GM13977 (cell line): ENCODE data around the gene PXDN.
"Not testable (repeated sequence)": the region's sequence is repeated elsewhere in the genome, so short reads cannot be mapped to it uniquely, and the experiment has no call there.

Source experiments
- DNase-seq: peaks from one replicate; pipeline ENCODE4 v3.0.0; 2012; ENCODE audit warnings: low spot score
- CTCF ChIP-seq: IDR thresholded peaks from 2 replicates; pipeline ENCODE4 v1.5.1; 2012; ENCODE audit warnings: mild to moderate bottlenecking, control low read depth; ENCODE audit not compliant: insufficient read depth; ENCODE audit errors: extremely low read depth, missing control alignments
- in situ Hi-C: fragments of 300-500 bp; cut with MboI; formaldehyde crosslinking; loops from one replicate; pipeline ENCODE4 v1.12.0; 2022; ENCODE audit warnings: low sequenced_read_pairs, low pct_unique_long_range_greater_than_20kb, mixed read lengths, inconsistent platforms; ENCODE audit not compliant: unreplicated experiment

The PXDN gene

GRCh38 chr2:1739961-1740715 lies 4.2 kb downstream of the PXDN start:
- no peak for TF ChIP-seq CTCF
- DNase-seq: no peak

GRCh38 chr2:1739322-1739957 lies 4.9 kb downstream of the PXDN start:
- no peak for DNase-seq
- TF ChIP-seq CTCF: no peak
- in situ Hi-C loops: no loop called here

More at GRCh38 chr2:1739961-1740715, 4.2 kb downstream of the PXDN start:
- in situ Hi-C loops: no loop called here

- TF ChIP-seq CTCF: no peak
- in situ Hi-C loops: no loop called here
- DNase-seq: no peak
These were observed 5.5 kb downstream of the PXDN start for GRCh38 chr2:1738646-1739302.

- in situ Hi-C loops: no loop called here
- DNase-seq: no peak
- no peak for TF ChIP-seq CTCF
These were observed 6.2 kb downstream of the PXDN start for GRCh38 chr2:1738163-1738562.

- DNase-seq: no peak
- TF ChIP-seq CTCF: no peak
- in situ Hi-C loops: no loop called here
These were observed 7.3 kb downstream of the PXDN start for GRCh38 chr2:1736997-1737480.

- in situ Hi-C loops: no loop called here
- no peak for TF ChIP-seq CTCF
- no peak for DNase-seq
These were observed 8.3 kb downstream of the PXDN start for GRCh38 chr2:1736045-1736444.

GRCh38 chr2:1733298-1733697 lies 11.0 kb downstream of the PXDN start:
- in situ Hi-C loops: not testable (repeated sequence)

More at GRCh38 chr2:1733298-1733697, 11.0 kb downstream of the PXDN start:
- not testable (repeated sequence) for DNase-seq
